ENCODE data around the gene OTULIN. TPM values are rescaled to one million over a fixed set of nuclear protein-coding genes. Genes with fewer than 3 reads are reported as not detected.

Gene OTULIN
- total and polyA plus RNA-seq, 2 of the 4 experiments (the other 2 are of a cell fraction) = 6.9 to 19.5 TPM

DNA sequence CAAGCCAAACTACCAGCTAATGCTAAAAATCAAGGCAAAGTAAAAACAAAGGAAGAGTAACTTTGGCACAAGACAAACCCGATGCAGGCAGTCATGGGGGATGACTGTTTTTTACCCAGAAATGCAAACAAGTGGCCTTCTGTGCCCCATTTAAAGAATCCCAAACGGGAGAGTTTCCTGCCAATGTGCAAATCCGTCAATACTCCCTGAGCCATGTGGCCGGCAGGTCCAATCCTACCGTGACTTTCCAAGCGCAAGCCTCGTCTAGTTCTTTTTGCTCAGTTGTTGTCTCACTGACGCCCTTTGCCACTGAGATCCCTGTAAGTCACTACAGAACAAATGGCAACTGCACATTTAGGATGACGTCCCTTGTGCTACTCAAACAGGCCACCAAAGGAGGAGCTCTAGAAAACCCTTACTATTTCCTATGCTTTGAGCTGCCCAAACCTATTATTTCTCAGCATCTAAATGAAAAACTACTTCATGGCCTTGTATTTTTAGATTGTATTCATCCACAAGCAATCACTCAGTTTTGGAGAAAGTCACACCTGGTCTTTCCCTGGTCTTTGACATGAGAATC lies 43.4 kb downstream of the OTULIN start:
- Histone ChIP-seq H3K9me3 (ENCODE audit: control insufficient read depth, insufficient read depth, low read length) (no peaks in the 10 kb centered on the region), H4K8ac (ENCODE audit: low read depth in 2 of 2, low read length in 2 of 2) (no peak overlapping the region), H4K20me1 (ENCODE audit: insufficient read depth, low read length) (no peaks in the 10 kb centered on the region), H3K27me3 (ENCODE audit: control insufficient read depth, insufficient read depth, low read length) (no peaks in the 10 kb centered on the region), H3K79me1 (ENCODE audit: low read depth in 1 of 2, low read length in 2 of 2) (peaks cover 20 to 56% of the 10 kb centered on the region in 2 experiments), H2BK20ac (ENCODE audit: low read depth, low read length) (no peak overlapping the region), H3K4ac (ENCODE audit: low read depth, low read length) (no peak overlapping the region), H3K27ac (ENCODE audit: insufficient read depth, low read length) (no peak overlapping the region), H3K4me3 (ENCODE audit: insufficient read depth, low read depth, low read length) (no peak overlapping the region), H4K5ac (ENCODE audit: low read depth, low read length) (no peak overlapping the region), H3K4me1 (ENCODE audit: control insufficient read depth, insufficient read depth, low read length) (peaks cover 7% of the 10 kb centered on the region), H3K9me1 (ENCODE audit: insufficient read depth, low read length) (peaks cover 19% of the 10 kb centered on the region), H3K4me2 (ENCODE audit: low read depth, low read length) (no peak overlapping the region), H2AFZ (replicated peaks; ENCODE audit: low read length, poor library complexity) (no peak overlapping the region), H3K14ac (replicated peaks; ENCODE audit: low read depth, low read length) (no peak overlapping the region), H3K36me3 (ENCODE audit: control insufficient read depth, insufficient read depth, low read length) (peaks cover 42% of the 10 kb centered on the region), H3K56ac (ENCODE audit: extremely low read depth, insufficient read depth, low read length) (no peak overlapping the region), H2BK120ac (ENCODE audit: low read depth, low read length) (no peak overlapping the region), H4K91ac (ENCODE audit: insufficient read depth, low read depth, low read length) (no peak overlapping the region), H3K18ac (ENCODE audit: low read depth, low read length) (no peak overlapping the region), H3K23ac (ENCODE audit: low read depth, low read length) (no peak overlapping the region), H2BK15ac (ENCODE audit: low read depth, low read length) (no peak overlapping the region), H3K9ac (ENCODE audit: low read depth, low read length) (no peak overlapping the region), H2BK5ac (ENCODE audit: low read depth, low read length, poor library complexity, severe bottlenecking) (no peak overlapping the region), H2AK9ac (replicated peaks; ENCODE audit: low read depth, low read length, poor library complexity) (no peak overlapping the region), H2AK5ac (ENCODE audit: low read depth, low read length) (no peak overlapping the region)
- no peak for ATAC-seq (ENCODE audit: low read depth)
- DNase-seq = no peak
- intact Hi-C loops (cut with micrococcal nuclease) (no loop called here), in situ Hi-C loops (cut with MboI; ENCODE audit: low sequenced_read_pairs) (loop anchor here (25.0 kb wide), 1 partner anchor 804 kb away; the partner anchor contains the start of gene FBXL7), dilution Hi-C loops (cut with HindIII; ENCODE audit: low sequenced_read_pairs, unreplicated experiment) (no loop called here)
- no peak for TF ChIP-seq MAFK (IDR thresholded peaks at IDR 0.05; ENCODE audit: low read depth, low read length)
- TF ChIP-seq, protein P1, sequence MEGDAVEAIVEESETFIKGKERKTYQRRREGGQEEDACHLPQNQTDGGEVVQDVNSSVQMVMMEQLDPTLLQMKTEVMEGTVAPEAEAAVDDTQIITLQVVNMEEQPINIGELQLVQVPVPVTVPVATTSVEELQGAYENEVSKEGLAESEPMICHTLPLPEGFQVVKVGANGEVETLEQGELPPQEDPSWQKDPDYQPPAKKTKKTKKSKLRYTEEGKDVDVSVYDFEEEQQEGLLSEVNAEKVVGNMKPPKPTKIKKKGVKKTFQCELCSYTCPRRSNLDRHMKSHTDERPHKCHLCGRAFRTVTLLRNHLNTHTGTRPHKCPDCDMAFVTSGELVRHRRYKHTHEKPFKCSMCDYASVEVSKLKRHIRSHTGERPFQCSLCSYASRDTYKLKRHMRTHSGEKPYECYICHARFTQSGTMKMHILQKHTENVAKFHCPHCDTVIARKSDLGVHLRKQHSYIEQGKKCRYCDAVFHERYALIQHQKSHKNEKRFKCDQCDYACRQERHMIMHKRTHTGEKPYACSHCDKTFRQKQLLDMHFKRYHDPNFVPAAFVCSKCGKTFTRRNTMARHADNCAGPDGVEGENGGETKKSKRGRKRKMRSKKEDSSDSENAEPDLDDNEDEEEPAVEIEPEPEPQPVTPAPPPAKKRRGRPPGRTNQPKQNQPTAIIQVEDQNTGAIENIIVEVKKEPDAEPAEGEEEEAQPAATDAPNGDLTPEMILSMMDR (conservative IDR thresholded peaks at IDR 0.05; ENCODE audit: low read depth, low read length) = no peak
- TF ChIP-seq, protein P2, sequence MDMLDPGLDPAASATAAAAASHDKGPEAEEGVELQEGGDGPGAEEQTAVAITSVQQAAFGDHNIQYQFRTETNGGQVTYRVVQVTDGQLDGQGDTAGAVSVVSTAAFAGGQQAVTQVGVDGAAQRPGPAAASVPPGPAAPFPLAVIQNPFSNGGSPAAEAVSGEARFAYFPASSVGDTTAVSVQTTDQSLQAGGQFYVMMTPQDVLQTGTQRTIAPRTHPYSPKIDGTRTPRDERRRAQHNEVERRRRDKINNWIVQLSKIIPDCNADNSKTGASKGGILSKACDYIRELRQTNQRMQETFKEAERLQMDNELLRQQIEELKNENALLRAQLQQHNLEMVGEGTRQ (IDR thresholded peaks at IDR 0.05; ENCODE audit: low read depth, low read length) = no peak
- TF ChIP-seq CHD1 (IDR thresholded peaks at IDR 0.05; ENCODE audit: low read depth, low read length) = no peak
- no peak for TF ChIP-seq RFX5 (IDR thresholded peaks at IDR 0.05; ENCODE audit: low read depth, low read length)
- no peak for TF ChIP-seq MXI1 (IDR thresholded peaks at IDR 0.05; ENCODE audit: borderline replicate concordance, low read depth, low read length)
- no peak for TF ChIP-seq SMC3 (IDR thresholded peaks at IDR 0.05; ENCODE audit: low read depth, low read length)
- TF ChIP-seq CEBPB (IDR thresholded peaks at IDR 0.05; ENCODE audit: low read depth, low read length) = no peak
- no peak for TF ChIP-seq NFE2L2 (IDR thresholded peaks at IDR 0.05; ENCODE audit: low read depth, low read length)
- POLR2A ChIA-PET (ENCODE audit: unreplicated experiment) = interaction anchor here (0.5 kb wide), 1 partner anchor 318 kb away, joined by 3 read pairs; no protein-coding TSS in a partner anchor
- WGBS, 2 experiments (ENCODE audit: extremely low coverage in 2 of 2, insufficient read length in 1 of 2) = 96% methylated on average over 7 of the region's 9 CpGs; no CpG with 5 or more reads in 1 of the 2 experiments
- no TSS peak for BruUV-seq (replicated peaks)
- CTCF ChIA-PET = interaction anchor here (0.6 to 1.2 kb wide), 4 partner anchors 19 to 258 kb away, joined by 3 to 8 read pairs (median 4); no protein-coding TSS in a partner anchor

All from IMR-90 (cell line).